ENCODE results near the gene RWDD3. TPM values are rescaled to one million over a fixed set of nuclear protein-coding genes. Genes with fewer than 3 reads are reported as not detected.

RWDD3 gene
- total and polyA plus RNA-seq, 3 donors from 2014 or later, result 10.0 to 11.8 (median 11.2) TPM

DNA sequence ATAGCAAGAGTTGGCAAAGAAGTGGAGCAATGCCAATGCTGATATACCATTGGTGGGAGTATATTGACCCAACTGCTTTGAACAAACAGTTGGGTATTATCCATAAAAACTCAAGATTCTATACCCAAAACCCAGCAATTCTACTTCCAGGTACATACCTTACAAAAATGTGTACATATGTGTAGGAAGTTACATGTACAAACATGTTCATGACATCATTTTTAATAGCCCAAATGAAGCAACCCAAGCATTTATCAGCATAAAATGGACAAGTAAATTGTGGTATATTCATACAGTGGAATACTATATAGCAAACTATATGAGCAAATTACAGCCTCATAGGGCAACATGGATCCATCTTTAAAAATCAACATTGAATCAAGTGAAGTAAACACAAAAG is 20.9 kb downstream of the RWDD3 start:
- Histone ChIP-seq H3K9me3 (no peaks in the 10 kb centered on the region), H3K4me3 (no peak overlapping the region), H3K36me3 (ENCODE audit: low read depth, missing control alignments) (no peaks in the 10 kb centered on the region), H3K4me1 (no peaks in the 10 kb centered on the region), H3K27me3 (no peaks in the 10 kb centered on the region), H3K27ac (no peak overlapping the region)
- intact Hi-C loops (cut with DNase I; ENCODE audit: low total_unique reads), result no loop called here
- DNase-seq, result no peak
- TF ChIP-seq, protein P1, sequence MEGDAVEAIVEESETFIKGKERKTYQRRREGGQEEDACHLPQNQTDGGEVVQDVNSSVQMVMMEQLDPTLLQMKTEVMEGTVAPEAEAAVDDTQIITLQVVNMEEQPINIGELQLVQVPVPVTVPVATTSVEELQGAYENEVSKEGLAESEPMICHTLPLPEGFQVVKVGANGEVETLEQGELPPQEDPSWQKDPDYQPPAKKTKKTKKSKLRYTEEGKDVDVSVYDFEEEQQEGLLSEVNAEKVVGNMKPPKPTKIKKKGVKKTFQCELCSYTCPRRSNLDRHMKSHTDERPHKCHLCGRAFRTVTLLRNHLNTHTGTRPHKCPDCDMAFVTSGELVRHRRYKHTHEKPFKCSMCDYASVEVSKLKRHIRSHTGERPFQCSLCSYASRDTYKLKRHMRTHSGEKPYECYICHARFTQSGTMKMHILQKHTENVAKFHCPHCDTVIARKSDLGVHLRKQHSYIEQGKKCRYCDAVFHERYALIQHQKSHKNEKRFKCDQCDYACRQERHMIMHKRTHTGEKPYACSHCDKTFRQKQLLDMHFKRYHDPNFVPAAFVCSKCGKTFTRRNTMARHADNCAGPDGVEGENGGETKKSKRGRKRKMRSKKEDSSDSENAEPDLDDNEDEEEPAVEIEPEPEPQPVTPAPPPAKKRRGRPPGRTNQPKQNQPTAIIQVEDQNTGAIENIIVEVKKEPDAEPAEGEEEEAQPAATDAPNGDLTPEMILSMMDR (IDR thresholded peaks at IDR 0.05), result no peak
- no peak for TF ChIP-seq POLR2A (IDR thresholded peaks at IDR 0.05)

DNA sequence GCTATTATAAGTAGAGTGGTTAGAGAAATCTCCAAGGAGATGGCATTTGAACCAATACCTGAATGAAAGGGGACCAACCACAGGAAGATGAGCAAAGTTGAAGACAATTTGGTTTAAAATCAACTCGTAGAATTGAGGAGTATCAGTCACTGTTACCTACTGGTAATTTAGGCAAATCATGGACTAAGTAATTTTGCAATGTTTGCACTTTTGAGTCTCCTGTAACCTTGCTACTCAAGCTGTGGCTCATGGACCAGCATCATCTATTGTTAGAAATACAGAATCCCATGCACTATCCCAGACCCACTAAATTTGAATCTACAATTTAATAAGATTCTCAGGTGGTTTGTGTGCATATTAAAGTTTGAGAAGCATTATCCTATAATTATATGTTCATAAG is 21.8 kb downstream of the RWDD3 start:
- DNase-seq, result no peak
- Histone ChIP-seq H3K36me3 (ENCODE audit: low read depth, missing control alignments) (no peaks in the 10 kb centered on the region), H3K27ac (no peak overlapping the region), H3K4me1 (no peaks in the 10 kb centered on the region), H3K4me3 (no peak overlapping the region), H3K27me3 (no peaks in the 10 kb centered on the region), H3K9me3 (no peaks in the 10 kb centered on the region)
- intact Hi-C loops (cut with DNase I; ENCODE audit: low total_unique reads), result no loop called here
- 67 to 79% methylated on average over 1 of the region's 1 CpG for WGBS, 2 donors
- no peak for TF ChIP-seq POLR2A (IDR thresholded peaks at IDR 0.05)
- TF ChIP-seq, protein P1 (IDR thresholded peaks at IDR 0.05), result no peak

DNA sequence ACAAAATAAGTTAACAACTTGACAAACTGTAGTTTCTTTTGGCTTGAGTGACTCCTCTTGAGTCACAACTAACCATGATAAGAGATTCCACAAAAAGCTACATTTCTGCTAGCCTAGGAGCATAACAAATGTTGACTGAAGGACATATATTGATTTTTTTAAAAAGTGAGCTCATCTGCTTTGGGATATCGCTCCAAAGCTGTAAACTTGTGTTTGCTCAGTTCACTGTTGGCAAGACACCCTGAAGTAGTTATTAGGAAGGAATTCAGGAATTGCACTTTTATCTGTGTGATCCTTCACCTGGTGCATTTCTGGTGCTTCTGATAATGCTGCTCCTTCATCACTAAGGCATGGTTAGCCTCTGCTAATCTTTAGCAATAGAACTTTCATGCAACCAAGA is 23.7 kb downstream of the RWDD3 start:
- Histone ChIP-seq H3K27ac (no peak overlapping the region), H3K9me3 (no peaks in the 10 kb centered on the region), H3K36me3 (ENCODE audit: low read depth, missing control alignments) (no peaks in the 10 kb centered on the region), H3K4me3 (no peak overlapping the region), H3K4me1 (no peaks in the 10 kb centered on the region), H3K27me3 (no peaks in the 10 kb centered on the region)
- no peak for DNase-seq
- intact Hi-C loops (cut with DNase I; ENCODE audit: low total_unique reads), result no loop called here
- 62 to 88% methylated on average over 1 of the region's 1 CpG for WGBS, 2 donors
- no peak for TF ChIP-seq POLR2A (IDR thresholded peaks at IDR 0.05)
- TF ChIP-seq, protein P1 (IDR thresholded peaks at IDR 0.05), result no peak

DNA sequence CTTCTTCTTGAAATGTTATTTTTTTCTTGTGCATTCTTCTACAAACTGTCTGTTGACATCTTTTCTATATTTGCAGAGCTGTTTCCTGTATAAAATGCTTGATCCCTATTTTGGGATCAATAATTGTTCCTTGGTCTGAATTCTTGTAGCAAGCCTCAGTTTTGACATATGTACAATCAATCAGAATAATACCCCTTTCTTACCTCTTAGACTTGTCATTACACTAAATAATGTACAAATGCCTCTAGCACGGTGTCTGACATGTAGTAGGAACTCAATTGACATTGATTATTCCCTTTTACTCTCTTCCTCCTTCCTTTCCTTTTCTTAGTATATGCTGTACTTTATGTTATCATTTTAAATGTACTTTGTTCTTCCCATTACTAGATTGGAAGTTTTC is 25.2 kb downstream of the RWDD3 start:
- WGBS, 2 donors, result 93 to 97% methylated on average over 1 of the region's 1 CpG
- DNase-seq, result no peak
- TF ChIP-seq POLR2A (IDR thresholded peaks at IDR 0.05), result no peak
- TF ChIP-seq, protein P1 (IDR thresholded peaks at IDR 0.05), result no peak
- Histone ChIP-seq H3K36me3 (ENCODE audit: low read depth, missing control alignments) (no peaks in the 10 kb centered on the region), H3K27me3 (no peaks in the 10 kb centered on the region), H3K9me3 (no peaks in the 10 kb centered on the region), H3K4me3 (no peak overlapping the region), H3K27ac (no peak overlapping the region), H3K4me1 (no peaks in the 10 kb centered on the region)
- intact Hi-C loops (cut with DNase I; ENCODE audit: low total_unique reads), result no loop called here

DNA sequence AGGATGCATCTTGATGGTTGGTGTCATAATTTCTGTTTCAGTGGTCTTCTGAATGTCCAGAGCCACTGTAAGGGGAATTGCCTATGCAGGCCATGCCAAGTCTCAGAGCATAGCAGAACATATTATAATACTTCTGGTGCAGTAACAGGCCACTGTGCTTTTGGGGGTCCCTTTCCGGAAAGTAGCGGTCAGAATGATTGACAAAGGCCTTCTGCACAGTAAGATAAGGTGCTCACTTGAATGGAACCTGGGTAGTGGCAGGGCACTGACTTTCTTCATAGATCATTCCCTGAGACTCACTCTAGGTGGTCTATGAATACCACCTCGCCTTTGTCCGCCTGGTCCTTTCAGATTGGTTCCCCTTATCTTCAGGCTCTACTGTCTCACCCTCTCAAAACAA is 28.9 kb downstream of the RWDD3 start:
- Histone ChIP-seq H3K9me3 (no peaks in the 10 kb centered on the region), H3K27ac (no peak overlapping the region), H3K36me3 (ENCODE audit: low read depth, missing control alignments) (no peaks in the 10 kb centered on the region), H3K27me3 (no peaks in the 10 kb centered on the region), H3K4me3 (no peak overlapping the region), H3K4me1 (no peaks in the 10 kb centered on the region)
- intact Hi-C loops (cut with DNase I; ENCODE audit: low total_unique reads), result no loop called here
- DNase-seq, result no peak
- no peak for TF ChIP-seq POLR2A (IDR thresholded peaks at IDR 0.05)
- TF ChIP-seq, protein P1 (IDR thresholded peaks at IDR 0.05), result no peak
- 94 to 95% methylated on average over 4 of the region's 4 CpGs for WGBS, 2 donors
